Measurements from ENCODE around the gene GALNT13. TPM values are rescaled to one million over a fixed set of nuclear protein-coding genes. Genes with fewer than 3 reads are reported as not detected.

The GALNT13 gene
- total RNA-seq, 1 donor from 2014 or later, result 2.0 TPM

DNA sequence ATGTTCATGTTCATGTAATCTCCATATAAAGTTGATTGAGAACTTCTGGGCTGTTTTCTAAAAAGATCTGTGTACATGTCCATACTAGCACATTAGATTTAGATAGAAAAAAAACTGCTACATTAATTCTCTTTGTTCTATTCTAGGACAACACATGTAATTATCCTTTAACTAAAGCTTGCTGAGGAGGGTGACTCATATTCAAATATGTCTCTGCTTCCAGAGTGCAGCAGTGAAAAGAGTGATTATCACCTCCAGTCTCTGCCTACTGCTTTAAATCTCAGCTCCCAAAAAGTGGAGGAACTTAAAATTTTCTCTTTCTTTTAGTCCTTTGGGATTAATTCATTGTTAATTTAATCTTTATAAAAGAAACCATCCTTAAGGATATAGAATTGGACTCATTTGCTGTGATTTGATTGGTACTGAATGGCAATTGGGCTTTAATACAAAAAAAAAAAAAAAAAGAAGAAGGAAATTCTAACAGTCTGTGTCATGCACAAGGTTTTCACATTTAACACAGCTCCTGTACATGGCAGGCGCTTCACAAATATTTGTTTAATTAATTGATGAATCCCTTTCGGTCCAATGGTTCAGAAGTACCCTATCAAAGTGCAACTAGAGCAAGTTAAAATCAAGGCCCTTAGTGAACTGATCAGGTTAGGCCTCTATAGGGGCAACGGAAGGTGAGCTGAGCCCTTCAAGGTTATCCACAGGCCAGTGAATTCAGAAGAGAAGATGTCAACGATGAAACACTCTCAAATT lies 612.8 kb downstream of the GALNT13 start:
- Mint-ChIP-seq H3K4me3 (ENCODE audit: unreplicated experiment) (no peak overlapping the region), H3K27ac (ENCODE audit: unreplicated experiment) (no peak overlapping the region), H3K27me3 (ENCODE audit: low read depth, unreplicated experiment) (no peaks in the 10 kb centered on the region), H3K36me3 (ENCODE audit: low read depth, unreplicated experiment) (no peaks in the 10 kb centered on the region), H3K9me3 (ENCODE audit: unreplicated experiment) (no peaks in the 10 kb centered on the region), H3K4me1 (ENCODE audit: low read depth, unreplicated experiment) (no peaks in the 10 kb centered on the region)
- no peak overlapping the region for H3K9ac ChIP-seq (ENCODE audit: low read length)
- no peak overlapping the region for H2AFZ ChIP-seq (ENCODE audit: low read depth, low read length)
- no peak overlapping the region for H3K4me2 ChIP-seq (ENCODE audit: low read length)
- TF ChIP-seq, protein P1, sequence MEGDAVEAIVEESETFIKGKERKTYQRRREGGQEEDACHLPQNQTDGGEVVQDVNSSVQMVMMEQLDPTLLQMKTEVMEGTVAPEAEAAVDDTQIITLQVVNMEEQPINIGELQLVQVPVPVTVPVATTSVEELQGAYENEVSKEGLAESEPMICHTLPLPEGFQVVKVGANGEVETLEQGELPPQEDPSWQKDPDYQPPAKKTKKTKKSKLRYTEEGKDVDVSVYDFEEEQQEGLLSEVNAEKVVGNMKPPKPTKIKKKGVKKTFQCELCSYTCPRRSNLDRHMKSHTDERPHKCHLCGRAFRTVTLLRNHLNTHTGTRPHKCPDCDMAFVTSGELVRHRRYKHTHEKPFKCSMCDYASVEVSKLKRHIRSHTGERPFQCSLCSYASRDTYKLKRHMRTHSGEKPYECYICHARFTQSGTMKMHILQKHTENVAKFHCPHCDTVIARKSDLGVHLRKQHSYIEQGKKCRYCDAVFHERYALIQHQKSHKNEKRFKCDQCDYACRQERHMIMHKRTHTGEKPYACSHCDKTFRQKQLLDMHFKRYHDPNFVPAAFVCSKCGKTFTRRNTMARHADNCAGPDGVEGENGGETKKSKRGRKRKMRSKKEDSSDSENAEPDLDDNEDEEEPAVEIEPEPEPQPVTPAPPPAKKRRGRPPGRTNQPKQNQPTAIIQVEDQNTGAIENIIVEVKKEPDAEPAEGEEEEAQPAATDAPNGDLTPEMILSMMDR (IDR thresholded peaks at IDR 0.05; ENCODE audit: insufficient read depth, low read depth, low read length), result no peak
- TF ChIP-seq EZH2 (IDR thresholded peaks at IDR 0.05; ENCODE audit: insufficient read depth, low read length), result no peak
- H3K4me1 ChIP-seq (ENCODE audit: insufficient read depth, low read length), result no peaks in the 10 kb centered on the region
- DNase-seq (ENCODE audit: low read depth) (no peak), FAIRE-seq (no peak)
- H3K79me2 ChIP-seq (ENCODE audit: insufficient read depth, low read length), result no peaks in the 10 kb centered on the region
- H3K4me3 ChIP-seq (ENCODE audit: insufficient read depth, low read depth, low read length), result no peak overlapping the region
- H3K27me3 ChIP-seq (ENCODE audit: insufficient read depth, low read length), result no peaks in the 10 kb centered on the region
- no peaks in the 10 kb centered on the region for H4K20me1 ChIP-seq (ENCODE audit: insufficient read depth, low read length)
- no peaks in the 10 kb centered on the region for H3K9me3 ChIP-seq (ENCODE audit: insufficient read depth, low read depth, low read length)
- H3K27ac ChIP-seq (ENCODE audit: low read depth, low read length), result no peak overlapping the region
- no peaks in the 10 kb centered on the region for H3K36me3 ChIP-seq (ENCODE audit: insufficient read depth, low read length)

DNA sequence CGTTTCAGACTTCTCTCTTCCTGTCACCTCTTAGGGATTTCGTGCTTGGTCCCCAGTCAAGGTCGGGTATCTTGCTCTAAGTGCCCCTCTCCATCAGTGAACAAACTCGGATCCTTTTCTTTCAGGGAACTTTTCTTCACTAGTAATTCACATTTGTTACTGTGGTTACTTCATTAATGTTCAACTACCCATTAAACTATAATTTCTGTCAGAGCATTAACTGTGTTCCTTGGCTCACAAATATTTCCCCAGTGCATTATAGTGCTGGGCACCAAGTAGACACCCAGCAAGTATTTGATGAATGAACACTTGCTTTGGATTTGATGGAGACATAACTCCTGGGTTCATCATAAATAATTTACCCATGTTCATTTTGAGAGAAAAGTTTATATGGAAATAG lies 617.1 kb downstream of the GALNT13 start:
- H3K79me2 ChIP-seq (ENCODE audit: insufficient read depth, low read length), result no peaks in the 10 kb centered on the region
- H3K27ac Mint-ChIP-seq (ENCODE audit: unreplicated experiment), result no peak overlapping the region
- no peaks in the 10 kb centered on the region for H3K9me3 ChIP-seq (ENCODE audit: insufficient read depth, low read depth, low read length)
- DNase-seq (ENCODE audit: low read depth) (no peak), FAIRE-seq (no peak)
- H3K9ac ChIP-seq (ENCODE audit: low read length), result no peak overlapping the region
- no peaks in the 10 kb centered on the region for H3K4me1 ChIP-seq (ENCODE audit: insufficient read depth, low read length)
- H3K9me3 Mint-ChIP-seq (ENCODE audit: unreplicated experiment), result no peaks in the 10 kb centered on the region
- no peaks in the 10 kb centered on the region for H4K20me1 ChIP-seq (ENCODE audit: insufficient read depth, low read length)
- H3K36me3 Mint-ChIP-seq (ENCODE audit: low read depth, unreplicated experiment), result no peaks in the 10 kb centered on the region
- no peaks in the 10 kb centered on the region for H3K36me3 ChIP-seq (ENCODE audit: insufficient read depth, low read length)
- no peak overlapping the region for H3K27ac ChIP-seq (ENCODE audit: low read depth, low read length)
- H3K4me1 Mint-ChIP-seq (ENCODE audit: low read depth, unreplicated experiment), result no peaks in the 10 kb centered on the region
- no peak for TF ChIP-seq EZH2 (IDR thresholded peaks at IDR 0.05; ENCODE audit: insufficient read depth, low read length)
- TF ChIP-seq, protein P1 (IDR thresholded peaks at IDR 0.05; ENCODE audit: insufficient read depth, low read depth, low read length), result no peak
- no peak overlapping the region for H3K4me3 ChIP-seq (ENCODE audit: insufficient read depth, low read depth, low read length)
- H3K4me3 Mint-ChIP-seq (ENCODE audit: unreplicated experiment), result no peak overlapping the region
- no peak overlapping the region for H3K4me2 ChIP-seq (ENCODE audit: low read length)
- no peaks in the 10 kb centered on the region for H3K27me3 Mint-ChIP-seq (ENCODE audit: low read depth, unreplicated experiment)
- no peak overlapping the region for H2AFZ ChIP-seq (ENCODE audit: low read depth, low read length)
- no peaks in the 10 kb centered on the region for H3K27me3 ChIP-seq (ENCODE audit: insufficient read depth, low read length)

DNA sequence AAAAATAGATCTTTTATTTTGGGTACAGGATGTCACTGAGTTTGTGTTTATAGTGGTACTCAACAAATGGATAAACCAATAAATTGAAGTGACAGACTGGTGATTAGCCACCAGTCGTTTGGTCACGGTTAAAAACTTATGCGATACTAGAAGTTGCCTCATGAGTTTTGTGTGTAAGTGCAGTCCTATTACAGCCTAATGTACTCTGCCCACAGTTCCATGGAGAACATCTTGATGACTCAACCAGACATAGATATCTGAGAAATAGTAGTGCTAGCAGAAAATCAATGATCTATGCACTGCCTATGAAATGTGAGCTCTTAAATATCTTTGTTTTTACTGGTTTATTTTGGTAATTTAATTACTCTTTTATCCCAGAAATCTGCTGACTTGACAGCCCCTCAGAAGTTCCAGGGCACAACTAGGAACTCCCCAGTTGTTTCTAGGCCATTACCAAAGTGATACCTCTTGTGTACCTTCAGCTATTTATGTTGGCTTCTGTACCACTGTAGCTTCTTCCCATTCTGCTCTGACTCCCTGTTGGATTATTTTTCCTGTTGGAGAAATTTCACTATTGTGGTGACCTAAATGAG lies 617.6 kb downstream of the GALNT13 start:
- no peaks in the 10 kb centered on the region for H3K9me3 ChIP-seq (ENCODE audit: insufficient read depth, low read depth, low read length)
- no peak overlapping the region for H3K4me3 ChIP-seq (ENCODE audit: insufficient read depth, low read depth, low read length)
- Mint-ChIP-seq H3K4me3 (ENCODE audit: unreplicated experiment) (no peak overlapping the region), H3K9me3 (ENCODE audit: unreplicated experiment) (no peaks in the 10 kb centered on the region), H3K27ac (ENCODE audit: unreplicated experiment) (no peak overlapping the region), H3K36me3 (ENCODE audit: low read depth, unreplicated experiment) (no peaks in the 10 kb centered on the region), H3K4me1 (ENCODE audit: low read depth, unreplicated experiment) (no peaks in the 10 kb centered on the region), H3K27me3 (ENCODE audit: low read depth, unreplicated experiment) (no peaks in the 10 kb centered on the region)
- H2AFZ ChIP-seq (ENCODE audit: low read depth, low read length), result no peak overlapping the region
- FAIRE-seq (no peak), DNase-seq (ENCODE audit: low read depth) (no peak)
- no peaks in the 10 kb centered on the region for H3K79me2 ChIP-seq (ENCODE audit: insufficient read depth, low read length)
- H3K4me1 ChIP-seq (ENCODE audit: insufficient read depth, low read length), result no peaks in the 10 kb centered on the region
- no peaks in the 10 kb centered on the region for H3K27me3 ChIP-seq (ENCODE audit: insufficient read depth, low read length)
- no peaks in the 10 kb centered on the region for H3K36me3 ChIP-seq (ENCODE audit: insufficient read depth, low read length)
- no peak overlapping the region for H3K4me2 ChIP-seq (ENCODE audit: low read length)
- no peaks in the 10 kb centered on the region for H4K20me1 ChIP-seq (ENCODE audit: insufficient read depth, low read length)
- H3K9ac ChIP-seq (ENCODE audit: low read length), result no peak overlapping the region
- no peak for TF ChIP-seq EZH2 (IDR thresholded peaks at IDR 0.05; ENCODE audit: insufficient read depth, low read length)
- TF ChIP-seq, protein P1 (IDR thresholded peaks at IDR 0.05; ENCODE audit: insufficient read depth, low read depth, low read length), result no peak
- H3K27ac ChIP-seq (ENCODE audit: low read depth, low read length), result no peak overlapping the region
